Daoy (cell line): ENCODE results near the gene CD22. TPM values are rescaled to one million over a fixed set of nuclear protein-coding genes. Genes with fewer than 3 reads are reported as not detected.
"Not testable (repeated sequence)": the region's sequence is repeated elsewhere in the genome, so short reads cannot be mapped to it uniquely, and the experiment has no call there.

Experiments
- DNase-seq: peaks from one replicate; pipeline ENCODE4 v3.0.0-alpha.2; 2015; ENCODE audit warnings: low read depth
- total RNA-seq: library from RNA; depleted of rRNA; stranded (reverse); fragments of >200 nt; shearing (Covaris generic); gene quantifications from 2 replicates; pipeline ENCODE4 v1.2.3, GENCODE V29; 2014; rRNA removed

Gene CD22
- total RNA-seq = not detected in 2 replicates

DNA sequence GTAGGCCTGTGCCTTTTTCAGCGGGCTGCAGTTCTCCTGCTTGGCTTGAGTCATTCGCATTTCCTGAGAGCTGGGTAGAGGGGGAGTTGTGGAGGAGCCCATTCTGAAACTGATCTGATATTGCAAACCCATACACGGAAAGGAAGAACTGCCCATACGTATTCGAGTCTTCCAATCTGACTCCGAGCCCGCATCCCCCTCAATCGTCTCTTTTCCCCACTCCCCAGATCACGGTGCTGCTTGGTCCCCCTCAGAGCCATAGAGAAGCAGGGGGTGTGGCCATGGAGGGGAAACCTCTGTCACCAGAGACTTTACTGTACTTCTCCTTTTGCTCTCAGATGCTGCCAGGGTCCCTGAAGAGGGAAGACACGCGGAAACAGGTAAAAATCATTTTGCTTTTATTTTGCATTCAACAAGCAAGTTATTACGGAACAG lies at the start of gene CD22:
Gene CD22, plus strand, starts transcription at position 337 of the 435 bp plus-strand sequence. CDS start 2,854 bp downstream, outside the sequence.
- DNase-seq = no peak

DNA sequence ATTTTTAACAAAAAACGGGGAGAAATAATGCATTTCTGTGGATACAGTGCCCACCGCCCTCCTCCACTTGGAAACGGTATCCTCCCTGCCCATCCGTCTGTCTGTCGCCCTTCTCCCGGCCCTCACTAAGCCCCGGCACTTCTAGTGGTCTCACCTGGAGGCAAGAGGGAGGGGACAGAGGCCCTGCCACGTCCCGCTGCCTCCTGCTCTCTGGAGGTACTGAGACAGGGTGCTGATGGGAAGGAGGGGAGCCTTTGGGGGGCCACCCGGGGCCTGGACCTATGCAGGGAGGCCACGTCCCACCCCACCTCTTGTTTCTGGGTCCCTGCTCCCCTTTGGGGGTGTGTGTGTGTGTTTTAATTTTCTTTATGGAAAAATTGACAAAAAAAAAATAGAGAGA lies 49.6 kb upstream of the CD22 start:
- DNase-seq = no peak

DNA sequence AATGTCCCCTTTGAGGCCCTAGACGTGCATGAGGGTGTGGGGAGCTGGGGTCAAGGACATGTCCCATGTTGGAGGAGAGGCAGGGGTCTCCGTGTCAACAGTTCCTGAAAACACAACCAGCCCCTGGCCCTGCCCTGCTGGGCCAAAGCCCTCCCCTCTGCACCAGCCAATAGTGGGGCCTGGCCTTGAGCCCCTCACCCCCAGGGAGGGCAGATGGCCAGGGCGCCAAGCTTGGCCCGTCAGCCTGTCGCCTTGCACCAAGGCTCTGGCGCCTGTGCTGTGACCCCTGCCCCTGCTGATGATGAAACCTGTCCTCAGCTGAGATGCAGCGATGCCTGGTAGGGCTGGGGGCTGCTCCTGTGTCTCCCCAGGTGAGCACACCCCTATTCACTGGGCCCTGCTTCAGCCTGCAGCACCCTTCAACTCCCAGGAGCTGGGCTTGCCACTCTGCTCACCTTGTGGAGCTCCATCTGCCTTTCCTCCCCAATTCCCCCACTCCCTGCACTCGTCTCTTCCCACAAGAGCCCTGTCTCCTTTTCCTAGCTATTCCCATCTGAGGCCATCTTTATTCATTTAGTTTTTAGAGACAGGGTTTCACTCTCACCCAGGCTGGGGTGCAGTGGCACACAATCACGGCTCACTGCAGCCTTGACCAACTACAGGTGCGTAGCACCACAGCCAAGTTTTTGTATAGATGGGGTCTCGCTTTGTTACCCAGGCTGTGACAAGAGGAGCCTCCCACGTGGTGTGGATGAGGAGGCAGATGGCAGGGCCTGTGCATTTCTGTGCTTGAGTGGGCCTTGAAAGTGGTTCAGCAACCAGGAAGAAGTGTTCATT lies 48.8 kb upstream of the CD22 start:
- DNase-seq = no peak

DNA sequence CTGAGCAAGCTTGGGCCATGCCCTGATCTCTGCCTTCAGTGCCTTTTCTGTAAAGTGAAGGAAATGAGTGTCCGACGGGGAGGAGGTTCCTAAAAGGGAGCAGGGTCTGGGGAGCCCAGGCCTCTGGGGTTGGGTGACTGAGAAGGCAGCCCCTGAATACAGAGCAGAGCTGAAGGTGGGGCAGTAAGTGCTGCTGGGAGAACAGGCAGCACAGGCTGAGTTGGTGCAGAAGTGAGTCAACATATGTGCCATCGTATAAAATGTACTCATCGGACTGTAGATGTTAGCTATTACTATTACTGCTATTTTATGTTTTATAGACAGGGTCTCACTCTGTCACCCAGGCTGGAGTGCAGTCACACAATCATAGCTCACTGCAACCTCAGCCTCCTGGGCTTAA lies 47.7 kb upstream of the CD22 start:
- DNase-seq = no peak

GRCh38 chr19:35284153-35285094 lies 44.6 kb upstream of the CD22 start:
- no peak for DNase-seq

- DNase-seq = no peak
Measured at GRCh38 chr19:35285095-35285449, 43.9 kb upstream of the CD22 start.

DNA sequence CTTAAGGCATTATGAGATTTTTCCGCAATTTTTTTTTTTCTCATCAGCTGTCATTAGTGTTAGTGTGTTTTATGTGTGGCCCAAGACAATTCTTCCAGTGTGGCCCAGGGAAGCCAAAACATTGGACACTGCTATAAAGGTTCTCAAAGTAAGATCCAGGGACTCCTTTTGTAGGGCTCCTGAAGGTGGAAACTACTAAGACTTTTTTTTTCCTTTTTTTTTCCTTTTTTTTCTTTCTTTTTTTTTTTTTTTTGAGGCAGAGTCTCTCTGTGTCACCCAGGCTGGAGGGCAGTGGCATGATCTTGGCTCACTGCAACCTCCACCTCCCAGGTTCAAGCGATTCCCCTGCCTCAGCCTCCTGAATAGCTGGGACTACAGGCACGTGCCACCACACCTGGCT lies 43.5 kb upstream of the CD22 start:
- not testable (repeated sequence) for DNase-seq

DNA sequence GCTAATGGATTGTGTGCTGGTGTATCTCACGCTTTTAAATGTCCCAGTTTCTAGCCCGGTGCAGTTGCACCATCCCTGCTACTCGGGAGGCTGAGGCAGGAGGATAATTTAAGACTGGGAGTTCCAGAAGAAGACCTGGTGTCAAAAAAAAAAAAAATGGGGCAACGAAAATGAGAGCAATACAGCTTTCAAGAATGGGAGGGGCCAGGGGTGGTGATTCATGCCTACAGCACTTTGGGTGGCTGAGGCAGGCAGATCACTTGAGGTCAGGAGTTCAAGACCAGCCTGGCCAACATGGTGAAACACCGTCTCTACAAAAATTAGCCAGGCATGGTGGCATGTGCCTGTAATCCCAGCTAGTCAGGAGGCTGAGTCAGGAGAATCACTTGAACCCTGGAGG lies 42.9 kb upstream of the CD22 start:
- DNase-seq = not testable (repeated sequence)

- DNase-seq = no peak
Measured at GRCh38 chr19:35287713-35288112, 41.3 kb upstream of the CD22 start.

GRCh38 chr19:35288331-35288730 lies 40.7 kb upstream of the CD22 start:
- DNase-seq = no peak

- no peak for DNase-seq
Measured at GRCh38 chr19:35288906-35289305, 40.1 kb upstream of the CD22 start.

DNA sequence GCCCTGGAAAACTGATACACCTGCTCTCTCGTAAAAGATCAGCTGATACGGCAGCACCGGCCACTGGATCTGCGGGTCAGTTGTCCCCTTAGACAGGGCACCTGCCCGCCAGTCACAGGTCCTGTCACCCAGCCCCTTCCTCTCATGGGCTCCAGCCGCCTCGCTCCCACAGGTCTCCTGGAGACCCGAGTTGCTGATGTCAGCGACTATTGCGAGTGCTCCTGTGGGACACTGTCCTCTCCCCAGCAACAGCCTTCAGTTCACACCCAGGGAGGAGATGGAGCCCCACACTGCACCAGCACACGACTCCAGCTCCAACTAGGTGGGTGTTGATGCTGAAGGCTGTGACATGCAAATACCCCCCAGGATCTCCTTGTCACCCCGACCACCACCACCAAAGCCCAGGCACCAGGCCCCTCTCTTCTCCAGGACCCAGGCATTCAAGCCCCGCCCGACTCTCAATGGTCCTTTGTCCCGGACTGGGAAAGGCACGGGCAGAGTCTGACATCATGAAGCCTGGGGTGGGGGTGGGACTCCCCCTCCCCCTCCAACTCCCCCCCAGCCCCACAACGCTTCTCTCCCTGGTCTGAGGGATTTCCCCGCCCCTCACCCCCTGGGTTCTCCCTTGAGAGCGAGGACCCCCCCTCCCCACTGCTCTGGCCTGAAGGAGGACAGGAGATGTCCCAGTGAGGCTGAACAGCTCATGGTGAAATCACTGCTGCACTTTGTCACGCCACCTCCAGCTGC lies 38.4 kb upstream of the CD22 start:
- no peak for DNase-seq

DNA sequence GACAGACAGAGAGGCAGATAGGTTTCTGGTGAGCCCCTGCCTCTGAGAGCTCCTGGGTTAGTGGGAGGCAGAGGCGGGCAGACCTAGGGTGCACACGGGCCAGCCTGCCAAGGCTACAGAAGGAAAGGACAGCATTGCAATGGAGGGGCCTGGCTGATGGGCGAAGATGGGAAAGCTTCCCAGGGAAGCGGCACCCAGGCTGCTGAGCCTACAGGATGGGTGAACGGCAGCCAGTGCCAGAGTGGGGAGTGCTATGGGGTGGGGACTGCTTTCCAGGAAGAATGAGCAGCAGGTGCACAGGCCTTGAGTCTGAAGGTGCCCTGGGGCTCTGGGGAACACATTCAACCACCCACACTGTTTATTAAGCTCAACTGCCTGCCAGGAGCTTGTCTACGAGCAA lies 37.7 kb upstream of the CD22 start:
- DNase-seq = no peak

GRCh38 chr19:35291916-35292315 lies 37.1 kb upstream of the CD22 start, which contains the start of gene MAG:
TSS of gene MAG (plus strand) at chr19:35292161. CDS start at chr19:35295409, 3,248 bp downstream.
- no peak for DNase-seq

- no peak for DNase-seq
Measured at GRCh38 chr19:35292421-35293362, 36.3 kb upstream of the CD22 start.

DNA sequence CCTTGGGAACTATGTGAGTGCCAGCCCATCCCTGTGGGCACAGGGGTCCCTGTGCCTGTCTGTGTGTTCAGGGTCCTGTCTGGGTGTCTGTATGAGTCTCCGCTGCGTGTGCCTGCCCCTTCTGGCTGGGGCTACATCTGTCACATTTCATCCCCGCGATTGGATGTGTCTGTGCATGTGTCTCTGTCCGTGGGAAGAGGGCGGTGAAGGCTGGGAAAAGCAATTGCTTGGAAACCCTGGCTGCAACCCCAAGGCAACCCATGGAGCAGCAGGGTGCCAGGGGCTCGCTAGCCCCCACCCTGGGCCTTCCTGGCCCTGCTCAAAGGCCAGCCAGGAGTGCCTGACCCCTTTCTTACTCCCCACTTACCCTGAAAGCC lies 35.6 kb upstream of the CD22 start:
- no peak for DNase-seq

DNA sequence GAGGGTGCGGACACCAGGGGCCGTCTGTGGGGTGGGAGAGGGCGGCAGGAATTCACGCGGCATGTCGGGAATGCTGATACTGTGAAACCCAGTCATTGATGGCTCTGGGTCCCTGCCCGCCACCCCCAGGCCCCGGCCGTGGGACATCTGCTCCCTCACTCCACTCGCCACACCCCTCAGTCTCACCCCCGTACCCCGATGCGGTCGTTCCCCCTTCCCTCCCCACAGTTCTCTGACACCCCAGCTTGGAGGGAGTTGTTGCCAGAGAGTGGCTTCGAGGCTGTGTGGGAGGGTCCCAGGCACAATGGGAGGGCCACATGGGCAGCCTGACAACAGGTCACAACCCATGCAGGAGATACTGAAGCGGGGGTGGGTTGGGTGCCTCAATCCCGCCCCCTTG lies 35.2 kb upstream of the CD22 start:
- no peak for DNase-seq

- no peak for DNase-seq
Measured at GRCh38 chr19:35294328-35294727, 34.7 kb upstream of the CD22 start.

DNA sequence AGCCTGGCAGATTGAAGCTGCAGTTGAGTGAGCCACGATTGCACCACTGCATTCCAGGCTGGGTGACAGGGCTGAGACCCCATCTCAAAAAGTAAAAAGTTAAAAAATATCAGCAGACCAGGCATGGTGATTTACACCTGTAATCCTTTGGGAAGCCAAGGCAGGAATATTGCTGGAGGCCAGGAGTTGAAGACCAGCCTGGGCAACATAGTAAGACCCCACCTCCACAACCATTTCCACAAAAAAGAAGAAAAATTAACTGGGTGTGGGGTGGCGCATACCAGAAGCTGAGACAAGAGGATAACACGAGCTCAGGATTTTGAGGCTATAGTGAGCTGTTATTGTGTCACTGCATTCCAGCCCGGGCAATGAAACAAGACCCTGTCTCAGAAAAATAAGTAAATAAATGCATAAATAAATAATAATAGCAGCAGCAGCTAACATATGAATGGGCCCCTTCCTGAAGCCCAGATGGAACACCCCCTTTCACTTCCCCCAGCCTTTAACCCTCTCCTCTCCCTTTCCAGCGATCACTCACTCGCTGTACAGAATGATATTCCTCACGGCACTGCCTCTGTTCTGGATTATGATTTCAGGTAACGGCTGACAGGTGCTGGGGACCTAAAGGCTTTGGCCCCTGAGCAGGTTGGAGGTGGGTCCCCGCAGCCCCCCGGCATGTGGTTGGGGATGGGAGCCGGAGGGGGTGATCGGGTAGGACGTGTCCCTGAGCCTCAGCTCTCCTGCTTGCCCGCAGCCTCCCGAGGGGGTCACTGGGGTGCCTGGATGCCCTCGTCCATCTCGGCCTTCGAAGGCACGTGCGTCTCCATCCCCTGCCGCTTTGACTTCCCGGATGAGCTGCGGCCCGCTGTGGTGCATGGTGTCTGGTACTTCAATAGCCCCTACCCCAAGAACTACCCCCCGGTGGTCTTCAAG lies 33.9 kb upstream of the CD22 start:
- DNase-seq = no peak
